Osteoblast (primary cell): ENCODE data around the gene GASK1A. TPM values are rescaled to one million over a fixed set of nuclear protein-coding genes. Genes with fewer than 3 reads are reported as not detected.
"Not testable (repeated sequence)": the region's sequence is repeated elsewhere in the genome, so short reads cannot be mapped to it uniquely, and the experiment has no call there.

Experiments used
- DNase-seq: peaks from one replicate; pipeline ENCODE4 v3.0.0; 2011; ENCODE audit warnings: low spot score, mixed read lengths; ENCODE audit not compliant: insufficient read length; ENCODE audit errors: missing footprints
- H2AFZ ChIP-seq: 2 replicates; pipeline ENCODE4 v1.6.0; 2011; ENCODE audit warnings: mild to moderate bottlenecking, low read length
- H3K27ac ChIP-seq: 2 replicates; pipeline ENCODE4 v1.5.1; 2011; ENCODE audit warnings: mild to moderate bottlenecking, low read depth, low read length, moderate library complexity
- H3K27me3 ChIP-seq: 2 replicates; pipeline ENCODE4 v1.6.0; 2012; ENCODE audit warnings: mild to moderate bottlenecking, control low read depth, inconsistent platforms, low read length, moderate library complexity; ENCODE audit not compliant: insufficient read depth
- H3K36me3 ChIP-seq: 2 replicates; pipeline ENCODE4 v1.5.1; 2011; ENCODE audit warnings: mild to moderate bottlenecking, low read length, control low read depth, moderate library complexity; ENCODE audit not compliant: insufficient read depth
- H3K4me1 ChIP-seq: 2 replicates; pipeline ENCODE4 v1.5.1; 2011; ENCODE audit warnings: mild to moderate bottlenecking, low read length, control low read depth, moderate library complexity; ENCODE audit not compliant: insufficient read depth
- H3K4me2 ChIP-seq: 2 replicates; pipeline ENCODE4 v1.6.0; 2011; ENCODE audit warnings: mild to moderate bottlenecking, low read length; ENCODE audit not compliant: insufficient read depth
- H3K4me3 ChIP-seq: fragments of 200-600 bp; sonication (generic); 3 replicates; pipeline ENCODE4 v1.5.1; 2012; ENCODE audit warnings: mild to moderate bottlenecking, low read length, inconsistent platforms; ENCODE audit not compliant: insufficient read depth
- H3K79me2 ChIP-seq: 2 replicates; pipeline ENCODE4 v1.6.0; 2012; ENCODE audit warnings: mild to moderate bottlenecking, low read length, control low read depth, inconsistent platforms; ENCODE audit not compliant: insufficient read depth
- H3K9me3 ChIP-seq: 2 replicates; pipeline ENCODE4 v1.5.1; 2011; ENCODE audit warnings: low read depth, low read length, control low read depth
- H4K20me1 ChIP-seq: 2 replicates; pipeline ENCODE4 v1.6.0; 2012; ENCODE audit warnings: mild to moderate bottlenecking, low read length, control low read depth; ENCODE audit not compliant: insufficient read depth
- total RNA-seq: library from RNA; depleted of rRNA; stranded (reverse); fragments of >200 nt; gene quantifications from 2 replicates; pipeline ENCODE4 v1.2.3, GENCODE V29; 2012
- TF ChIP-seq, protein P1 (sequence below): IDR thresholded peaks from 2 replicates; pipeline ENCODE4 v1.5.1; 2011; ENCODE audit warnings: mild to moderate bottlenecking, low read depth, low read length, moderate library complexity; ENCODE audit errors: extremely low read depth

The GASK1A gene
- total RNA-seq, 1 donor: 0.72 TPM

DNA sequence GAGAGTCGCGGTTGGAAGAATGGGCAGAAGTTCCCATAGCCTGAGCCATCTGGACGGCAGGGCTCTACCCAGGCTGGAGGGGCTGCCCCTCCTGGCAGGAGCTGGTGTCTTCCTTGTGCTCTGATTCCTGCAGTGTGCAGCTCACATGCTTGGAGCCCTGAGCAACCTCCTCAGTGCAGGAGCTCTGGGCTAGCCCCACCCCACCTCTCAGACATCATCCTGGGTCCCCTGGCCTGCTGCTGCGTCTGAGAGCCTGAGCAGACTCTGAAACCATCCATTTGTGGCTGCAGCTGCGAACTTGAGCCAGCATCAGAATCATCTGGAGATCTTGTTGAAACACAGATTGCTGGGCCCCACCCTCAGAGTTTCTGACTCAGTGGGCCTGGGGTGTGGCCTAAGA is 84.0 kb downstream of the GASK1A start:
- Histone ChIP-seq H4K20me1 (no peaks in the 10 kb centered on the region), H3K4me3 (no peak overlapping the region), H3K9me3 (no peaks in the 10 kb centered on the region), H3K4me2 (no peak overlapping the region), H2AFZ (no peak overlapping the region), H3K79me2 (no peaks in the 10 kb centered on the region), H3K27me3 (no peaks in the 10 kb centered on the region), H3K36me3 (no peaks in the 10 kb centered on the region), H3K4me1 (no peaks in the 10 kb centered on the region), H3K27ac (no peak overlapping the region)
- TF ChIP-seq, protein P1, sequence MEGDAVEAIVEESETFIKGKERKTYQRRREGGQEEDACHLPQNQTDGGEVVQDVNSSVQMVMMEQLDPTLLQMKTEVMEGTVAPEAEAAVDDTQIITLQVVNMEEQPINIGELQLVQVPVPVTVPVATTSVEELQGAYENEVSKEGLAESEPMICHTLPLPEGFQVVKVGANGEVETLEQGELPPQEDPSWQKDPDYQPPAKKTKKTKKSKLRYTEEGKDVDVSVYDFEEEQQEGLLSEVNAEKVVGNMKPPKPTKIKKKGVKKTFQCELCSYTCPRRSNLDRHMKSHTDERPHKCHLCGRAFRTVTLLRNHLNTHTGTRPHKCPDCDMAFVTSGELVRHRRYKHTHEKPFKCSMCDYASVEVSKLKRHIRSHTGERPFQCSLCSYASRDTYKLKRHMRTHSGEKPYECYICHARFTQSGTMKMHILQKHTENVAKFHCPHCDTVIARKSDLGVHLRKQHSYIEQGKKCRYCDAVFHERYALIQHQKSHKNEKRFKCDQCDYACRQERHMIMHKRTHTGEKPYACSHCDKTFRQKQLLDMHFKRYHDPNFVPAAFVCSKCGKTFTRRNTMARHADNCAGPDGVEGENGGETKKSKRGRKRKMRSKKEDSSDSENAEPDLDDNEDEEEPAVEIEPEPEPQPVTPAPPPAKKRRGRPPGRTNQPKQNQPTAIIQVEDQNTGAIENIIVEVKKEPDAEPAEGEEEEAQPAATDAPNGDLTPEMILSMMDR: no peak
- no peak for DNase-seq

DNA sequence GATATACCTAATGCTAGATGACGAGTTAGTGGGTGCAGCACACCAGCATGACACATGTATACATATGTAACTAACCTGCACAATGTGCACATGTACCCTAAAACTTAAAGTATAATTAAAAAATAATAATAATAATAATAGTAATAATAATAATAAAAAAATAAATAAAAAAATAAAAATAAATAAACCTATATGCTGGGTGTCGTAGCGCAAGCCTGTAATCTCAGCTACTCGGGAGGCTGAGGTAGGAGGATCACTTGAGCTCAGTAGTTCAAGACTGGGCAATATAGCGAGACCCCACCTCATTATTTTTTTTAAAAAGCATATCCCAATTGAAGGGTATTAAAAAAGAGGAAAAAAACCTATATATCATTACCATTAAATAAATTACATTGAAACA is 91.6 kb downstream of the GASK1A start:
- not testable (repeated sequence) for H3K4me3 ChIP-seq, H3K4me2 ChIP-seq, H3K27me3 ChIP-seq, H3K27ac ChIP-seq, H3K4me1 ChIP-seq, H3K36me3 ChIP-seq, DNase-seq, H3K79me2 ChIP-seq, H3K9me3 ChIP-seq, H4K20me1 ChIP-seq, H2AFZ ChIP-seq

DNA sequence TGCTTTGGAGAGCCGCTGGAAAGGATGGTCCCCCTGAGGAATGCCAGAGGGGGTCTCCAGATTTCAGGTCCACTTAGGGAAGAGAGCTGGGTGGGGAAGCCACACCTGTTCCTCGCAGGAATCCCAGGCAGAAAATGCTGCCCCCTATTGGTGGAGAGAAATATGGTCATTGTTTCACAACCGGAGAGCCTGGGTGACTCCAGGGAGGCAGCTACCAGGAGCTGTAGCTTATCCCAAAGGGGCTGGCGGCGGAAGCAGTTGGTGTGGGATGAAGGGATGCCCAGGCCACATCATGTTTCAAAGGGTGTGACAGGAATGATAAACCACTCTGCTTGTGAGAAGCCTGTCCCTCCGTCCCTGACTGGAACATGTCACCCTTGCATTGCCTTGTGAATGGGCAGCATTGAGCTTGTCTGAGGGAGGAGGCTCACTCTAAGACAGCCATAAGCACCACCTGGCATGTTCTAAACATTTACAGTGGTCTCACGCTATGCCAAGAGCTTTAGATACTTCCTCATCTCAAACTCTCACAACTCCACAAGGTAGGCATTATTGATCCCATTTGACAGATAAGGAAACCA is 92.3 kb downstream of the GASK1A start:
- Histone ChIP-seq H3K4me3 (no peak overlapping the region), H2AFZ (no peak overlapping the region), H3K27me3 (no peaks in the 10 kb centered on the region), H3K9me3 (no peaks in the 10 kb centered on the region), H3K4me2 (no peak overlapping the region), H3K4me1 (no peaks in the 10 kb centered on the region), H3K36me3 (no peaks in the 10 kb centered on the region), H4K20me1 (no peaks in the 10 kb centered on the region), H3K27ac (no peak overlapping the region), H3K79me2 (no peaks in the 10 kb centered on the region)
- TF ChIP-seq, protein P1: peak; percentile 49
- no peak for DNase-seq

DNA sequence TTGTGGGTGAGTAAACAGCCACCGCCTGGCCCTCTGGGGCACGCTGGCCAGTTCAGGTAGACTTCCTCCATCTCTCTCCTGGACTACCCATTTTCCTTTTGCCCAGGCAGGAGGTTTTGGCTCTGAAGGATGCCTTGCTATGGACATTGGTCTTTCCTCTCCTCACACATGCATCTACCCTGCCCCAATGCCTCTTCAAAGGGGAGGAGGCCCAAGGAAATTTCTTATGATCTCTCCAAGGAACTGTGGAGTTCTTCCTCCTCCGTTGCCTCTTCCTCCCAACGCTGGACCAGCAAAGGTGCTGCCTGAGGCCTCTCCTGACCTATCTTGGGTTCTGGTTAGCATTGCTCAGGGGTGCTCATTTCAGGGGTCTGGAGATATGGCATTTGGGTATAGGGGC is 93.2 kb downstream of the GASK1A start:
- Histone ChIP-seq H3K4me2 (no peak overlapping the region), H3K79me2 (no peaks in the 10 kb centered on the region), H3K4me3 (no peak overlapping the region), H3K9me3 (no peaks in the 10 kb centered on the region), H3K27me3 (no peaks in the 10 kb centered on the region), H3K4me1 (no peaks in the 10 kb centered on the region), H3K36me3 (no peaks in the 10 kb centered on the region), H2AFZ (no peak overlapping the region), H3K27ac (no peak overlapping the region), H4K20me1 (no peaks in the 10 kb centered on the region)
- TF ChIP-seq, protein P1: no peak
- no peak for DNase-seq
